HAP-1 (cell line): Measurements from ENCODE around the gene ADPRM.

Experiments
- DNase-seq, 2 experiments: peaks; one replicate each; pipeline ENCODE4 v3.0.0-alpha.2; 2016 to 2020; ENCODE audit warnings: low spot score in 2 of 2
- H3K27me3 ChIP-seq: fragments of 250-450 bp; sonication (Bioruptor Pico); 2 replicates; pipeline ENCODE4 v1.5.1; 2020; ENCODE audit warnings: low read depth, mild to moderate bottlenecking, moderate library complexity
- H3K36me3 ChIP-seq: fragments of 250-450 bp; sonication (Bioruptor Pico); replicated peaks from 2 replicates; pipeline ENCODE4 v1.5.1; 2020; ENCODE audit warnings: mild to moderate bottlenecking
- H3K4me1 ChIP-seq: fragments of 250-450 bp; sonication (Bioruptor Pico); 2 replicates; pipeline ENCODE4 v1.5.1; 2020; ENCODE audit warnings: mild to moderate bottlenecking
- H3K4me3 ChIP-seq: fragments of 250-450 bp; sonication (Bioruptor Pico); 2 replicates; pipeline ENCODE4 v1.5.1; 2020; ENCODE audit warnings: mild to moderate bottlenecking, moderate library complexity
- H3K9me3 ChIP-seq: fragments of 250-450 bp; sonication (Bioruptor Pico); 2 replicates; pipeline ENCODE4 v1.5.1; 2020; ENCODE audit warnings: mild to moderate bottlenecking, moderate library complexity
- in situ Hi-C: fragments of 300-500 bp; cut with MboI; formaldehyde crosslinking; loops from 3 replicates; pipeline ENCODE4 v1.14.3; 2020; ENCODE audit warnings: low sequenced_read_pairs, inconsistent platforms, mixed read lengths

Gene ADPRM

GRCh38 chr17:10737736-10738135, 40.3 kb downstream of the ADPRM start:
- Histone ChIP-seq H3K27me3 (no peaks in the 10 kb centered on the region), H3K36me3 (no peaks in the 10 kb centered on the region), H3K4me3 (no peak overlapping the region), H3K9me3 (no peaks in the 10 kb centered on the region), H3K4me1 (no peaks in the 10 kb centered on the region)
- no peak for DNase-seq
- in situ Hi-C loops = loop anchor here (10.0 to 25.0 kb wide), 2 partner anchors 107 to 1250 kb away; partner anchors contain the start of gene ZNF18

- H3K36me3 ChIP-seq = no peaks in the 10 kb centered on the region
- no peak for DNase-seq
- H3K27me3 ChIP-seq = no peaks in the 10 kb centered on the region
- H3K4me3 ChIP-seq = no peak overlapping the region
- H3K4me1 ChIP-seq = no peaks in the 10 kb centered on the region
- in situ Hi-C loops = loop anchor here (10.0 to 25.0 kb wide), 2 partner anchors 106 to 1249 kb away; partner anchors contain the start of gene ZNF18
- no peaks in the 10 kb centered on the region for H3K9me3 ChIP-seq
These were observed 41.3 kb downstream of the ADPRM start for GRCh38 chr17:10738521-10739258.

- in situ Hi-C loops = loop anchor here (10.0 to 25.0 kb wide), 2 partner anchors 105 to 1248 kb away; partner anchors contain the start of gene ZNF18
- H3K36me3 ChIP-seq = no peaks in the 10 kb centered on the region
These were observed 42.0 kb downstream of the ADPRM start for GRCh38 chr17:10739386-10739785.

GRCh38 chr17:10741416-10742135, 44.2 kb downstream of the ADPRM start:
- Histone ChIP-seq H3K4me1 (no peaks in the 10 kb centered on the region), H3K4me3 (no peak overlapping the region), H3K9me3 (no peaks in the 10 kb centered on the region), H3K27me3 (no peaks in the 10 kb centered on the region), H3K36me3 (no peaks in the 10 kb centered on the region)
- in situ Hi-C loops = loop anchor here (25.0 kb wide), 1 partner anchor 1246 kb away; the partner anchor contains the start of gene ZNF18
- DNase-seq = no peak

More at GRCh38 chr17:10739386-10739785, 42.0 kb downstream of the ADPRM start:
- H3K4me1 ChIP-seq = no peaks in the 10 kb centered on the region
- DNase-seq = no peak
- no peak overlapping the region for H3K4me3 ChIP-seq
- no peaks in the 10 kb centered on the region for H3K27me3 ChIP-seq
- no peaks in the 10 kb centered on the region for H3K9me3 ChIP-seq

GRCh38 chr17:10742431-10742830, 45.0 kb downstream of the ADPRM start:
- in situ Hi-C loops = loop anchor here (25.0 kb wide), 1 partner anchor 1245 kb away; the partner anchor contains the start of gene ZNF18
- H3K4me1 ChIP-seq = no peaks in the 10 kb centered on the region
- H3K27me3 ChIP-seq = no peaks in the 10 kb centered on the region
- no peaks in the 10 kb centered on the region for H3K36me3 ChIP-seq
- no peaks in the 10 kb centered on the region for H3K9me3 ChIP-seq
- no peak for DNase-seq
- H3K4me3 ChIP-seq = no peak overlapping the region

- no peak overlapping the region for H3K4me3 ChIP-seq
- in situ Hi-C loops = loop anchor here (25.0 kb wide), 1 partner anchor 1244 kb away; the partner anchor contains the start of gene ZNF18
- no peaks in the 10 kb centered on the region for H3K27me3 ChIP-seq
- H3K4me1 ChIP-seq = no peaks in the 10 kb centered on the region
- no peak for DNase-seq
- H3K9me3 ChIP-seq = no peaks in the 10 kb centered on the region
- no peaks in the 10 kb centered on the region for H3K36me3 ChIP-seq
These were observed 46.1 kb downstream of the ADPRM start for GRCh38 chr17:10743316-10744009.

- Histone ChIP-seq H3K4me3 (no peak overlapping the region), H3K27me3 (no peaks in the 10 kb centered on the region), H3K9me3 (no peaks in the 10 kb centered on the region), H3K4me1 (no peaks in the 10 kb centered on the region), H3K36me3 (no peaks in the 10 kb centered on the region)
- no peak for DNase-seq
- in situ Hi-C loops = loop anchor here (25.0 kb wide), 1 partner anchor 1243 kb away; the partner anchor contains the start of gene ZNF18
These were observed 47.2 kb downstream of the ADPRM start for GRCh38 chr17:10744501-10745000.

GRCh38 chr17:10745231-10745630, 47.8 kb downstream of the ADPRM start:
- DNase-seq = no peak
- Histone ChIP-seq H3K4me3 (no peak overlapping the region), H3K4me1 (no peaks in the 10 kb centered on the region), H3K27me3 (no peaks in the 10 kb centered on the region), H3K9me3 (no peaks in the 10 kb centered on the region), H3K36me3 (no peaks in the 10 kb centered on the region)
- in situ Hi-C loops = loop anchor here (25.0 kb wide), 1 partner anchor 1242 kb away; the partner anchor contains the start of gene ZNF18

GRCh38 chr17:10748531-10749181, 51.3 kb downstream of the ADPRM start:
- Histone ChIP-seq H3K4me1 (no peaks in the 10 kb centered on the region), H3K4me3 (no peak overlapping the region), H3K9me3 (no peaks in the 10 kb centered on the region), H3K36me3 (no peaks in the 10 kb centered on the region), H3K27me3 (no peaks in the 10 kb centered on the region)
- in situ Hi-C loops = loop anchor here (25.0 kb wide), 1 partner anchor 1239 kb away; the partner anchor contains the start of gene ZNF18
- DNase-seq = no peak

GRCh38 chr17:10750210-10750609, 52.8 kb downstream of the ADPRM start:
- Histone ChIP-seq H3K4me1 (no peaks in the 10 kb centered on the region), H3K36me3 (no peaks in the 10 kb centered on the region), H3K27me3 (peaks cover 2% of the 10 kb centered on the region; the same call in 1 of the 2 replicates), H3K9me3 (no peaks in the 10 kb centered on the region), H3K4me3 (no peak overlapping the region)
- no peak for DNase-seq
- in situ Hi-C loops = no loop called here

- no peaks in the 10 kb centered on the region for H3K4me1 ChIP-seq
- peaks cover 2% of the 10 kb centered on the region; the same call in 1 of the 2 replicates for H3K27me3 ChIP-seq
- H3K9me3 ChIP-seq = no peaks in the 10 kb centered on the region
- in situ Hi-C loops = no loop called here
- H3K4me3 ChIP-seq = no peak overlapping the region
- DNase-seq = no peak
- no peaks in the 10 kb centered on the region for H3K36me3 ChIP-seq
These were observed 54.2 kb downstream of the ADPRM start for GRCh38 chr17:10751563-10751962.

GRCh38 chr17:10752696-10753095, 55.3 kb downstream of the ADPRM start:
- DNase-seq = no peak
- Histone ChIP-seq H3K9me3 (no peaks in the 10 kb centered on the region), H3K4me1 (no peaks in the 10 kb centered on the region), H3K36me3 (no peaks in the 10 kb centered on the region), H3K27me3 (peaks cover 2% of the 10 kb centered on the region; the same call in 1 of the 2 replicates), H3K4me3 (no peak overlapping the region)
- in situ Hi-C loops = no loop called here

GRCh38 chr17:10754109-10754508, 56.7 kb downstream of the ADPRM start:
- H3K36me3 ChIP-seq = no peaks in the 10 kb centered on the region
- no peaks in the 10 kb centered on the region for H3K9me3 ChIP-seq
- peak in 1 of 2 experiments; percentile 66 for DNase-seq
- no peak overlapping the region for H3K4me3 ChIP-seq
- in situ Hi-C loops = no loop called here
- no peaks in the 10 kb centered on the region for H3K4me1 ChIP-seq
- H3K27me3 ChIP-seq = peaks cover 2% of the 10 kb centered on the region; the same call in 1 of the 2 replicates
